Measurements from ENCODE around the gene FBXL17.

Gene FBXL17

DNA sequence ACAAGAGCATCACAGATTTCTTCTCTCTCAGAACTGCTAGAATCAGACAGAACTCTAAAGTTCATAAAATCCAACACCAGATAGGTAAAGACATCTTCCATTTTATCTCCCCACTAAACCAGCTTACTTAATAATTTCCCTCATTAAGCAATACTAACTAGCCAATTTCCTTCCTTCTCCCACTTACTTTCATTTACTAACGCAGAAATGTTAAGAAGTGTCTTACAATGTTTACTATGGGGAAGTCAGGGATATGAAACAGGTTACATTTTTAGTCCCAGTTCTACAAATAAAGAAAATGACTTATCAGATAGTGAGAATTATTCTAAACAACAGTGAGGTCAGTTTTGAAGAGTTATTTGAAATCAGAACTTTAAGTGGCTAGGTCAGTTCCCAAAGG, 236.5 kb downstream of the FBXL17 start:
- no peak for DNase-seq

DNA sequence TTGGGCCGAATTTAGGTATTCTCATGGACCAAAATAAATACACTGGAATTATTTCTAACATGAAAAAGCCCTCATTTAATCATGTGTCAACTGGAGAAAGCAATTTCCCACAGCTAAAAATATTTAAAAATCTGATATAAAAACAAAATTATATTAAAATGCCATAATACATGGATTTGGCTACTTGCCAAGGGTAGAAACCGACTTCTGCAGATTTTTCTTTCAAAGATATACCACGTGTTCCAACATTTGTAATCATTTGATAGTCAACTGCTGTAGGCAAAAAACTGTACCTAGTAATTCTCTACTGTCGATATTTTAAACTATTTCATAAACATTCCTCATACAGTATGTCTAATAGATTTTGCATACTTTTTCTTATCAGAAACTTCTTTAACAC, 237.6 kb downstream of the FBXL17 start:
- DNase-seq, result no peak

DNA sequence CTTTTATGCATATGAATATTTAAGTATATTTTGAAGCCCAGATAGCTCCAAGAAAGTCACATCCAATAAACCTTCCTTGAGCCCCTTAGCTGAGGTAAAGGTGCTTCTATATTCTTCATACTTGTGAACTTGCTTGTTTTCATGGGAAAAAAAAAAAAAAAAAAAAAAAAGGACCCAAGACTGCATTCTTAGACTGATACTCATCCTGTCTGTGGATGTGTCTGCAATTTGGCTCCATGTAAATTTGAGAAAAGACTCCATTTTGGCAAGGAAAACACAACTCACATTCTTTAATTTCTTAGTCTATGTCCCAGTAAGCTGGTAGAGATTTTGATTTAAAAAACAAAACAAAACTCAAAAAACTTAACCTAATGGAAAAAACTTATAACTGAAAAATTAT, 238.3 kb downstream of the FBXL17 start:
- DNase-seq, result no peak

DNA sequence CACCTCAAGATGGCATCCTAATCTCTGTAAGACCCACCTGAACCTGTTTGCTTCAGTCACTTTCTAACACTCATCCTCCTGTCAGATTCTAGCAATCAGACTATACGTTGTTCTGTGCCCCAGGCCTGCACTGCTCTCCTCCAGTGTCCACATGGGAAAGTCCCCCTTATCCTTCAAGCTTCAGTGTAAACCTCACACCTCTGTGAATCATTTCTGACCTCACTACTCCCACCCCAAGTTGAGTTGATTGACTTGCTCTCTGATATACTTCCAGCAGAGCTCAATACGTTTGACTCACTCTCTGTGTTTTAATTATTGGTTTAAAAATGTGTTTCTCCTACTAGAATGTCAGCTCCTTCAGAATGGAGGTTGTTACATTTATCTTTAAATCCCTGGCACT, 240.2 kb downstream of the FBXL17 start:
- no peak for DNase-seq

DNA sequence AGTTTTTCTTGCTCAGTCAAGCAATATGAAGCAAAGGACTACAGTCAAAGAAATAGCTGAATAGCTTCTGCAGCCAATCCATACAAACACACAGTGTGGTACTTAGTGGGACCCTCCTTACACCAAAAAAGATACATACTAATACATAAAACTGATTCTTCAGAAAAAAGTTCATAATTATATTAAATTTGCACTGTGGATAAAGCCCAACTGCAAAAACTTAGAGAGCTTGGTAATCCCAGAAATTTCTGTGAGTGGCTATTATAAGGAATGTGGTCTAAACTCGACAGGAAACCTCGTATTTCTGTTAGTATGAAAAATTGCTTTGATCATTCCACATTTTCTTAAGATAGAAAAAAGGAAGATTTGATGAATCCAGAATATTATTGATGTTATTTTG, 245.4 kb downstream of the FBXL17 start:
- no peak for DNase-seq

DNA sequence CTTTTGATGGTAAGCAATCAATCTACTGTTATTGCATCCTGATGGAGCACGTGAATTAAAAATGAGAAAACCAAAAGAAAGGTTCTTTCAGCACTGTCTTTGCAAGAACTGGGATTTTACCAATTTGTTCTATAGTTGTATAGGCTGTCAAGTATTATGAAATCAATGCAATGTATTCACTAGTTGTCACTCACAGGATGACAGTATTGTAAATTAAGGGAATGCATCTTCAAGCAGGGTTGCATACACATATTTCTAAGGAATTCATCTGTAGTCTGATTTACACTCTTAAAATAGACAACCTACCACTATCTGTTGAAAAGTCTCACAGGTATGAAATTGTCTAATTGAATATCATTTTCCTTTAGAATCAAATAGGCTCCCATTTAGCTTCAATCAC, 252.8 kb downstream of the FBXL17 start:
- DNase-seq, result no peak

DNA sequence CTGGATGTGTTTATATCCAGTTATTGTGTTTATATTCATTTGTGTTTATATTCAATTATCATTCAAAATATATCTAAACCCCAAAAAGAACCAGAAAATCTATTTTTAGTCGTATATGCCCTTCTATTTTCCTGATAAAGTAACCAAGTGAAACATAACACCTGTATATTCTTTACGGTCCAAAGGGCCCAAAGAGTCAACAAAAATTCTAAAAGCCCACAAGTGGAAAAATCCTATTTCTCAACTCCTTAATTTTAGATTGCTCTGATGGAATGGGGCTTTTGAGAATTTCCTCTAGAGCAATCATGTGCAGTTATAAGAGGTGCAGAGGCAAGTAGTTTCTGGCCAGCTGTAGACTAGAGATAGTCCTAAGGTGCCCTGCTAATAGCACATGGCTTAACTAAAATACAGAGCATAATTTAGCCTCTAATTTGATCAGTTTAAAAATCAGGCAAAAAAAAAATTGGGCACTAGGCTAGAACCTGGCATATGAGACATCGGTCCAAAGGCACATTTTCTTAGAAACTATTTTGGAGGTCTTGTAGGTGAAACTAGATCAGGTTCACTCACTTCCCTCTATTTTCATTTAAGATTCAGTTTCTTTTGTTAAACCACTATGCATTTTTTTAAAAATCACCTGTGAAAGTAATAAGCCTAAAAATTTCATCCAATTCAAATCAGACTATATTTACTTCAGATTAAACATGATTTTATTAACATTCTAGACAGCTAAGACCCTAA, 256.0 kb downstream of the FBXL17 start:
- no peak for DNase-seq

DNA sequence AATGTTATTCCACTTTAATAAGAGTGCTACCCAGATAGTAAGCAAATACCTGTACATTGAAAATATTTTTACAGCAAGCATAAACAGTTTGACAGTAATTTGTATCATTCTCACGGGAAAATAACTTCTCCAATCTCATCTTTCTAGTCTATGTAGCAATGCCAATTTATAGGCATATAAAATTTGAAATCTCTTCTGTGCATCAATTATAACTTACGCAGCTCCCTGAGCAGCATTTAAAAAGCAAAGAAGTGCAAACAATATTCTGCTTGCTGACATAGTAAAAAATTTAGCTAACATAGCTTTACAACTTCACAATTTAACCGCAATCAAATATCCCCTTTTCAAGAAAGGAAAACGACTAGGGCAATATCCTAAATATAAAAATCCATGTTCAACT, 257.3 kb downstream of the FBXL17 start:
- no peak for DNase-seq

DNA sequence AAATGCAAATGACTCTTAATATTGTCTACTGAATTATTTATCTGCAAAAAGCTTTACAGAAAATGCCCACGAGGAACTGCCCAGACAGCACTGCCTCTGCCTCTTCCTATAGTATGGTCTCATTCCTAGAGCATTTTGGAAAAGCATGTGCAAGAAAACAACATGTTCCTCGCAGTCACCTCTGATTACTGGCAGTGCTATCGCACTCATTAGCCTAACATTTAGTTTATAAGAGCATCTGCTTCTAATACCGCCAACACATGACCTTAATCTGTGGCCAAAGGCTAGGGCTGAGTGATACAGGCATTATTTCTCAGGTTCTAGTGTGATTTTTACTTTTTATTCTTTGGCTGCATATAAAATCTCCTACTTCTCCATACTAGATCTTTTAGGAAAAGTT, 259.2 kb downstream of the FBXL17 start:
- no peak for DNase-seq

DNA sequence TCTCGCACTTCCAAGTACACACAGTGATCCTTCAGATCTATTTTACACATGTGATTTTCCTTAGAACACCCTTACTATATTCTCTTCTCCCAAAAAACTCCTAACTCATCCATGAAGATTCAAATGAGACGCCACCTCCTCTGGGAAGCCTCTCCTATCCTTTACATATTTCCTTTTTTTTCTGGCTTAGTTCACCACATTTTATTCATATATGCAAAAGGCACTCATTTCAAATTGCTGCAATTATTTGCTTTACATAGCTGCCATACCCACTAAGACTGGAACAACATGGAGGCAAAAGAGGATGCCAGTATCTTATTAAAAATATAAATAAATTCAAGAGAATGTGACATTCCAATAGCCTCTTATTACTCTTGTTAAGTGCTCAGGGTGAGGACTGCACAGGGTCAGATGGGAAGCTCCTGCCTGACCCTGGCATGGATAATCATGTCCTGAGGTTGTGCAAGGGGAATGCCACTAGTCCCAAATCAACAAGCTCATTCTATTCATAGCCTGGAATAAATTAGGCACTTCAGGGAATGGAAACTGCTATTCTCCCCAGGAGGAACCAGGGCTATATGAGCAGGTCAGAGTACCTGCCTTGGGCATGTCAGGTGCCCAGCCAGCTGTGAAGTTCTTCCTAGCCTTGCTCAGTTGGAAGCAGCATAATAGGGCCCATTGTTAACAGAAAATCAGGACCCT, 262.9 kb downstream of the FBXL17 start:
- no peak for DNase-seq

DNA sequence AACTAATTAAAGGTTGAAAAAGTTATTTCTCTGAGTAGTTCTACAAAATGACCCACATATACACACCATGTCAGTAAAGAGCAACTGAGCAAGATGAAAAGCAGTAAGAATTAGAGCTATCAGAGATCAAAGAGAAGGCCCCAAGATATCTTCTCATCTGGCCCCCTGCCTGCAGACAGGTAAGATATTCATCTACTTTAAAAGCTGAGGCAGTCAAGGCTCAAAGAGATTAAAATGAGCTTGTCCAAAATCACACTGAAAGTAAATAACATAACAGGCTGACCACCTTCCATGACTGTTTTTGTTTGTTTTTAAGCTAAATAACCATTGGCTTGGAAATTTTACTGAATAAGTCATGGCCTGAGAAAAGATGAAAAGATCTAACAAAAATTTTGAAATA, 266.2 kb downstream of the FBXL17 start:
- DNase-seq, result no peak

DNA sequence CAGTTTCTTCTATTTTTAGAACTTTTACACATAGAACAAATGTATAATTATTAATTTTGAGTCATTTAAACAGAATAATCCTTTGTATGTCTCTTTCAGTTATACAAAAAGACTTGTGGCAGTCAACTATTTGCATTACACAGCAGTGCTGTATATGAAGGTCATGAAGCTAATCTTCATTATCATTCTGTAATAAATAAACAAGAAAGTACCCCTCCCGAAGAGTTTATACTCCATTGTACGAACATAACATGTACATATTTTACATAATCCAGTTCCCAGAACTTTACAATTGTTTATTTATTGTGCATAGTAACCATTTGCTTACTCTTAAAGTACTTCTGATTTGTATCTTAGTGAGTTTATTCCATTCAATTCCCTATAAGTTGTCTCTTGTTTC, 267.9 kb downstream of the FBXL17 start:
- no peak for DNase-seq

DNA sequence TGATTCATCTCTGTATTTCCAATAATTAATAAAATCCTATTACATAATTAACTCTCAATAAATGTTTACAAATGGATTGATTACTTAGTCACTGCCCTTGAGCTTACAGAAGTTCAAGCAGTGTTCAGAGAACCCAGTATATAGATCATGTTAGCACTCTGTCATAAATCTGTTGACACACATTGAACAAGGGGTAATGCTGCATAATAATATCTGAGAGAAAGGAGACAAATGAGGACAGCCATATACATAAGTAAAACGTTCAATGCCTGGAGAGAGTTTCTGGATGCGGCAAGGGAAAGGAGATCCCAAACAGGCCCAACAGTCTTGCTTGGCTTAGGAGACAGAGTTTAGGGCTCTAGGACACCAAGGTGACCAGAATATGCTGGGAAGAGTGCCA, 270.2 kb downstream of the FBXL17 start:
- DNase-seq, result no peak

DNA sequence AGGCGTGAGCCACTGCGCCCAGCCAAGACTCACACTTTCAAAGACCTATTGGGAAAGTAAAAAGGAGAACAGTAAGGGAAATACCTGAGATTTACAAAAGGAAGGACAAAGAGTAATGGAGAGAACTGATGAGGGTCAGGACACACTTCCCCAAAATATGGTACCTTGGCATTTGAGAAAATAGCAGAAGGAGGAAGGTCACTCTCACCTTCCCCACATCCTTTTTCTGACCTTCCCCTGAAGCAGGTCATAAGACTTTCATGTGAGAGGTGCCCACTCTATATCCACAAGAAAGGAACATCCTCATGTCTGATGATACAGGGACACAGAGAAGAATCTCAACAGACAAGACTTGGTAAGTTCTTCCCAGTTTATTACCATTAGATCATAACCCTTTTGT, 272.8 kb downstream of the FBXL17 start:
- no peak for DNase-seq

DNA sequence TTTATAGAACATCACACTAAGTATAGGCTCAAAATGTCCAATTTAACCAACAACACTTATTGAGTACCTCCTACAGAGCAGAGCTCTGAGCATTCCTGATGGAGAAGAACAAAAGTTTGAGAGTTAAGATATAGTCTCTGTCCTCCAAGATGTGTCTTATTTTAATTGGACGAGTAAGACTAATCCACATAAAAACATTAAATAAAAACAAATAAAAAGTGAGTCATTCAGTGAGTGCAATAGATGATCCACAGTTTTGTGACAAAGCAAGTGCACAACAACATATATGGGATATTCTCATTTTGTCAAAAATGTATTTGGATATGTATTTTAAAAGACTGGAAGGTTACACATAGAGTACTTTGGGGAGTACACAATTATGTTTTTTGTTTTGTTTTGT, 277.4 kb downstream of the FBXL17 start:
- DNase-seq, result no peak

DNA sequence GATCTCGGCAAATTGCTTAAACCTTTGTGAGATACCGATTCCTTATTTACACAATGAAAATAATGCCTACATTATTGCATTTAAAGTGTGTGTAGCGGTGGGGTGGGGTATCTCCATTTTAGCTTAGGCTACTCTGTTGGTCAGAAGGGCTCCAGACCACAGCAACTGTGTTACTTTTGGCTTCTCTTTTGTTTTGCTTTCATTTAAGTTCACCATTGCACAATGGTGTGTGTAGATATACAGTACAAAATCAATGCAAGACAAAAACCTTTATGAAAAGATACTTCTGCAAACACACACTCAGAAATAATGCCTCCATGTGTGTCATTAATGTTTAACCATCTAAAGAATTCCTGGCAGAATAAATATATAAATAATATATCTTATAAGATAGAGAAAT, 279.4 kb downstream of the FBXL17 start:
- DNase-seq, result no peak

DNA sequence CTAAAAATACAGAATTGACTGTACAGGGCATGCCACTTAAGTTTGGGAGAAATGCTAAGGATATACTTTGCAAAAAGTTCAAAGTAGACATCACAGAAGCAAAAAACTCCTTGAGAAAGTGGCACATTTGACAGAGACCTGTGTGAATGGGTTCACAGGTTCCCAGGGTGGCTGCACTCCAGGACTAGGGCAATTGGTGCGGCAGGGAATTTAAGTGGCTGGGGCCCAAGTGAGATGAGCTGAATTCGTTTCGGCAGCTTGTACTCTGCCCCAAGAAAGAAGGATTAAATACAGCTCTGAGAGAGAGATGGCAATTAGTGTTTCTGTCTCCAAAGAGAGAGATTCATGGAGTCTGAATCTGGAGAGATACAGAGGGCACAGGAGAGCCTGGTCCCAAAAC, 280.1 kb downstream of the FBXL17 start:
- DNase-seq, result no peak

DNA sequence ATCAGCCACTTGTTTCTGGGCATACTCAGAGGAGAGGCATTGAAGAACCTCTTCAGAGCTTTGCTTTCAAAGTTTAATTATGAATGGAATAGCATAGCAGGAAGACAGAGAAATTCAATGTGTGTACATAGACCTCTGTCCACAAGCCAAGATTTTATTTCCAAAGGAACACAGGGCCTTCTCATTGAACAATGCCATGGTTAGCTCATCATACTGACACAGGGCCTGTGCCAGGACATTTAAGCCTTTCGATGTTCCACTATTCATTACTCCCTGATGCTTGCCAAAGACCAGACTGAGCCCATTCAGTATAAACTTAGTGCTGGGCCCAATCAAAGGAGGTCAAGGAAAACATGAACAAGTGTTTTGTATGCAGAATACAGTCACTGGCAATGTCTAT, 280.8 kb downstream of the FBXL17 start:
- DNase-seq, result no peak

DNA sequence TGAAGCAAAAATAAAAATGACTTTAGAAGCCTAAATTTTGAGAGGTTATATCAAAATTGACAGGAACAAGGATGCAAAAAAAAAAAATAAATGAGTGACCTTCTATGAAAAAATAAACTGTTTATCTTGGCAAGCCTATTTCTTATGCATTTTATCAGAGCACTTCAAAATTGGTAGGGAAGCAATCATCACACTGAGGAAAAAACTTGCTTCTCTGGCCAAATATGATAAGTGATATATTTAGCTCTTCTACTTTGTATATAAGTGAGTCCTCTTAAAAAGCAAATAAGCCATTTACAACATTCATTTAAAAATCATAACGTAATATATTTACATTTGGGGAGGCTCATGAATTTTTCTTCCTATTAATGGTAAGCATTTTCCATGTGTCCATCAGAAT, 287.1 kb downstream of the FBXL17 start:
- DNase-seq, result no peak

DNA sequence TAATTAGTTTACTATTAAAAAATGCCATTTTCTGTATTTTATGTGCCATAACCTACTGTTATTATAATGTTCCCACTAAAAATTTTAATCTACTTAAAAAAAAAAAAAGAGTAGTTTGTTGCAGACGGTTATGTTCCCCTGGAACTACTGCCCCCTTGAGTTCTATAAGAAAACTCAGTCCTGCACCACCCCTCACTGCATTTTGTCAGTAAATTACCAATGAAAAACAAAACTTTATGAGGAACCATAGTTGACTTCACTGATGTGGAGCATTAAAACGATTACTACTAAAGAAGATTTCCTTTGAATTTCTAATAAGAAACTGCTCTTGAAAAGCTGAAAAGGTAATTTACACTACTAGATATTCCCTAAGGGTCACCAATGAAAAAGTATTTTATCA, 288.7 kb downstream of the FBXL17 start:
- no peak for DNase-seq

DNA sequence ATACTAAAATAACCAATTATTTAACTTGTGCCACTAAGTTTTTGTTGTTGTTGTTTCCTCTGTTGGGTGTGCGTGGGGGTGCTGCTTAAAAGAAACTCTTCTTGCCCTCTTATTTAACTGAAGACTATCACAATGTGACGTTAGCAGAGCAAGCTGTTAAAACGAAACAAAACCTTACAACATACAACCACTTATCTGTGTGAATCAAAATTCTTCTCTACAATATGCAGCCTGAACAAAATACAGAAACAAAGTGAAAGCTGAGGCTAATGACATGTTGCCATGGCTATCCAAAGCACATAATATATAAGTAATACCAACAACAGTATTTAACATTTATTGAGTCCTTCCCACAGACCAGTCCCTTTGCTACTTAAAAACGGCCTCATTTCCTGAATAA, 291.0 kb downstream of the FBXL17 start:
- no peak for DNase-seq

DNA sequence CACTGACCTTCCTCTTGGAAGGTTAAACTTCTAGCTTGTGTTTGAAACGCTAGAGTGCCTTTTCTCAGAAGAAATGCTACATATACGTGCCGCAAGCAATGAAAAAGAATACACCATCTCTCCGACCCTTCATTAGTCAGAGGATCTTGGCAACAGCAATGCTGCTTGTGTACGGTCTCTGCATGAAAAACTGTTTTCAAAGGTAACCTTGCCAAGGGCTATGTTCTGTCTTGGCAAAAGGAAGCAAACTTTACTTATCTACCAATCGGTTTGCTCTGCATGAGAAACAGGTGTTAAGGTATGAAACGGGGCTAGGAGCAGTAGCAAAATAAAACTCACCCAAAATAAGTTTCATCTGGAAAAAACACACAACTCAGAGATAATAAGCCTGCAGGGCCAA, 297.8 kb downstream of the FBXL17 start:
- no peak for DNase-seq

DNA sequence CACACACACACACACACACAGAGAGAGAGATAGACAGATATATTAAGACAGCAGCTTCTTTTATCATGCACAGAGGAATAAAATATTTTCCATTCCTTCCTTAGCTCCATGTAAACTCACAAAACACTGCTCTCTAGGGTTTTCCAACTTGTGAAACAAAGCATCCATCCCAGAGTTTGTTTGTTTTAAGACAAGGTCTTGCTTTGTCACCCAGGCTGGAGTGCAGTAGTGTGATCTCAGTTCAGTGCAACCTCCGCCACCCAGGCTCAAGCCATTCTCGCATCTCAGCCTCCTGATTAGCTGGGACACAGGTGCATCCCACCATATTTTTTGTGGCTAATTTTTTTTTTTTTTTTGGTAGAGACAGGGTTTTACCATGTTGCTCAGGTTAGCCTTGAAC, 298.7 kb downstream of the FBXL17 start:
- DNase-seq, result no peak

DNA sequence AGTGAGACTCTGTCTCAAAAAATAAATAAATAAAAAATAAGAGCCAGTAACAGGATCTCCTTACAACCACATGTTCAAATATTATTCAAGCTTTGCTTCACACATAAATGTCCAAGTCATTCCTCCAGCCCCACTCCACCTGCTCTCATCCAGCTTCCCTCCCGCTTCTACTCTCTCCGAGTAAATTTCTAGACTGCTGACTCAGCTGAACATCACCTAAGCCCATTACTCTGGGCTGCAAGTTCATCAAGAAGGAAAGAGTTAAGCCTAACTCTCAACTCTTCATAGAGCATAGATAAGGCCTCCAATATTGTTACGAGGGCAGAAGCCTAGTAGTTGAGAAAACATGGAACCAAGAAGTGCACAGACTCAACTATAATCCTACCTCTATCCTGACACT, 300.2 kb downstream of the FBXL17 start:
- no peak for DNase-seq

DNA sequence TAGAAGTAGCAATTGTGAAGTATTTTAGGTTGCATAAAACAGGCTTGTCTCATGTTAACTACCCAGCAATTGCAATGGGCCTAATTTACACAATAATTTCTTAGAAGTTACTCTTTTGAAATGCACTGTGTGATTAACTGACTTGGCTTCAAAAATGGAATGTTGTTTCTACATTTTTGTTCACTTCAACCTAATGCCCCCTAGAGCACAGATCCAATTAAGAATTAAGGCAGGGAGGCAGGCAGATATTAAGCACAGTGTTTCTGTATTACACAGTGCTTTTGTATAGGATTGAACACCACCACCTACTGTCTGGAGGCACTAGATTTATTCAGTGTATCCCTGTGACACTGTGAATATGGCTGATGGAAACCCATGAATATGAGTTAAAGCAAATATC, 302.1 kb downstream of the FBXL17 start:
- no peak for DNase-seq
